HG02885 (cell line): Measurements from ENCODE around the gene OR10A7.
"Not testable (repeated sequence)": the region's sequence is repeated elsewhere in the genome, so short reads cannot be mapped to it uniquely, and the experiment has no call there.

Experiments
- ATAC-seq: cut with Tn5 transposase; IDR thresholded peaks from one replicate; pipeline ENCODE4 v1.9.1; 2021; ENCODE audit warnings: mild to moderate bottlenecking; ENCODE audit not compliant: unreplicated experiment, poor library complexity

OR10A7 gene, protein sequence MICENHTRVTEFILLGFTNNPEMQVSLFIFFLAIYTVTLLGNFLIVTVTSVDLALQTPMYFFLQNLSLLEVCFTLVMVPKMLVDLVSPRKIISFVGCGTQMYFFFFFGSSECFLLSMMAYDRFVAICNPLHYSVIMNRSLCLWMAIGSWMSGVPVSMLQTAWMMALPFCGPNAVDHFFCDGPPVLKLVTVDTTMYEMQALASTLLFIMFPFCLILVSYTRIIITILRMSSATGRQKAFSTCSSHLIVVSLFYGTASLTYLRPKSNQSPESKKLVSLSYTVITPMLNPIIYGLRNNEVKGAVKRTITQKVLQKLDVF

DNA sequence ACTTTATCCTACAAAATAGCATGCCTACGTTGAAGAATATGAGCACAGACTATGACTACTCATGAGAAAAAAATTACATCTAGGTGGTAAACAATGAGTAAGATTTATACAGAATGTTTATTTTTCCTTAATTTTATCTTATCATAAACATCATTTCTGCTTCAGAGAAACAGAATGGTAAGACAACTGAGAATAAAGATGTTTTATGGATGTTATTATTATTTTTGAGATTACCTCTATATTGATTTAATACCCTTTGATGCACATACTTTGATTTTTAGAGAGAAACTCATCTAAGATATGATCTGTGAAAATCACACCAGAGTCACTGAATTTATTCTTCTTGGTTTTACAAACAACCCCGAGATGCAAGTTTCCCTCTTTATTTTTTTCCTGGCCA is at the start of gene OR10A7:
Gene OR10A7, plus strand, starts transcription at position 301 of the 400 bp plus-strand sequence. Its CDS starts 0 bp downstream, at position 301.
- ATAC-seq: no peak

DNA sequence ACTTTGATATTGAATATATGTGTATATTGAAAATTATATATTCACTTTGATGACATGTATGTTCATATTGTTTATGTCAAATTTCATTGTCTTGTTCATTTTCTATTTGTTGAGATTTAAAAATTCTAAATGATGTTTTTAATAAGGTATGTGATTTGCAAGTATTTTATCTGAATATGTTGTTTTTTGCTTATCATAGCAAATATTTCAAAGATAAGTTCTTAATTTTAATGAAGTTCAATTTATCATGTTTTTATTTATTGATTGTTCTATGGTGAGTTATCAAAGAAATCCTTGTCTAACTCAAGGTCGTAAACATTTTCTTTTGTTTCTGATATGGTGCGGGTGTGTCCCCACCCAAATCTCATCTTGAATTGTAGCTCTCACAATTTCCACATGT is 49.4 kb upstream of the OR10A7 start:
- ATAC-seq: no peak

DNA sequence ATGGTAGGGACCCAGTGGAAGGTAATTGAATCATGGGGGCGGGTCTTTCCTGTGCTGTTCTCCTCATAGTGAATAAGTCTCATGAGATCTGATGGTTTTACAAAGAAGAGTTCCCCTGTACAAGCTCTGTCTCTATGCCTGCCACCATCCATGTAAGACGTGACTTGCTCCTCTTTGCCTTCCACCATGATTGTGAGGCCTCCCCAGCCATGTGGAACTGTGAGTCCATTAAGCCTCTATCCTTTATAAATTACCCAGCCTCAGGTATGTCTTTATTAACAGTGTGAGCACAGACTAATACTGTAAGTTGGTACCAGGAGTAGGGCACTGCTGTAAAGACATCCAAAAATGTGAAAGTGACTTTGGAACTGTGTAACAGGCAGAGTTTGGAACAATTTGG is 49.0 kb upstream of the OR10A7 start:
- ATAC-seq: not testable (repeated sequence)

DNA sequence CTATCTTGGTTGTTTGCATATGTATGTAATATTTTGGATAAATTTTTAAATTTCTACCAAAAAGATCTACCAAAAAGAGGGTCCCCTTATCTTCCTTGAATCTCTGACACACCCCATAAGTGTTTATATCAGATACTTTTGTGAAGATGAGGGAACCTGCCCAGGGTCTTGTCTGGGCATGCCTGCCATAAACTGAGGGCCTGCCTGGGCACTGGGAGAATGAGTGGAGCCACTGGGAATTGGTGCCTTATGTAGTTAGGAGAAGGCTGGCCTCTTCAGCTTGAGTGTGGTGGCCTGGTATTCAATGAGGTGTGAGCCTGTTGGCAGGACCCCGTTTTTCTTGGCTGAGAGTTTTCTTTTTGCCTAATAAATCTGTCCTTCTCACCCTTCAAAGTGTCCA is 48.1 kb upstream of the OR10A7 start:
- no peak for ATAC-seq

DNA sequence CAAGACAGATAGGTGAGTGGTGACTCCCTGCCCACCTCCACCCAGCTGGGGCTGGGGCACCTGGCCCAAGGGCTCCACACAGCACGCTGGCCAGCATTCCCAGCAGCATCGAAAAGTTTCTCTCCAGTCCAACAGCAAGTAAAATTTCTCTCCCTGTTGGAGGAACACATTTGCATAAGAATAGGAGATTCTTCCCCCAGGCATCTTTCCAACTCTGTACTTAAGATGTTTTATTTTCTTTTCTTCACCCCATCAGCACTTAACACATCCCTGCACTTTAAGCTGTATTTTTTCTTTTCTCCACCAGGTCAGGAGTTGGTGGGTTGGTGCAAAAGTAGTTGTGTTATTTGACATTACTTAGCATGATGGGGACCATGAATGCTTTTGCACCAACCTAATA is 47.4 kb upstream of the OR10A7 start:
- no peak for ATAC-seq

DNA sequence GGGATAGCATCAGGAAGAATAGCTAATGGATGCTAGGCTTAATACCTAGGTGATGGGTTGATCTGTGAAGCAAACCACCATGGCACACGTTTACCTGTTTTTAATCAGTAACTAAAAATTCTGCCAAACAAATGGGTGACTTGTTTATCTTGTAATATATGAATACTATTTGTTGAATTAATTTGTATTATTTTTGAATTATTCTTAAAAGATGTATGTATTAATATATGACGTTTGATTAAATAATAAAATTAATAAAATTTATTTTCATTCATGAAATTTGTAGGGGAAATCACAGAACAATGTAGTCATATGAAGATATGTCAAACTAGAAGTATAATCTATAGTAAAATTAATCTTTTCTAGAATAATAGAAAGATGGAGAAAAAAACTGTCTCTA is 32.3 kb upstream of the OR10A7 start:
- ATAC-seq: no peak

DNA sequence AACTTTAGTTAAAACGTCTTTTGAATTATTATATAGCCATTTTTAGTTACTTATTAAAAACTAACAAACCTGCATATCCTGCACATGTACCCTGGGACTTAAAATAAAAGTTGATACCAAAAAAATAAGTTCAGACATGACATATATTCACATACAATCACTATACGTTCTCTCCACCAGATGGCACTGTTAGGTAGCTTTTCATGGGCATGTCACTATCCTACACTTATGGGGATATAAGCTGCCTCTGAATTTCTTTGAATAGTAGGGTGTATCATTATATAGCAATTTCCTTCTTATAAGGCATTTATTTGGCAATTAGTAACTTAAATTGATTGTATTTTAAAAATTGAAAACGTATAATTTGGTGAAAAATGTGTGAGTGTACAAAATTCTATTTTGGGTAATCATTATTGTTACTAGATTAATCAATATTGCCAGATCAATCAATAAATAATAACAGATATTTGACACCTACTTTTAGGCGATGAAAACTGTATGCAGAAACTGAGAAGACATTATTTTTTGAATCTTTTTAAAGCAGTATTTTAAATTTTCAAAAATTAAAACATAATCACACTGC is 31.8 kb upstream of the OR10A7 start:
- peak; percentile 93 for ATAC-seq

DNA sequence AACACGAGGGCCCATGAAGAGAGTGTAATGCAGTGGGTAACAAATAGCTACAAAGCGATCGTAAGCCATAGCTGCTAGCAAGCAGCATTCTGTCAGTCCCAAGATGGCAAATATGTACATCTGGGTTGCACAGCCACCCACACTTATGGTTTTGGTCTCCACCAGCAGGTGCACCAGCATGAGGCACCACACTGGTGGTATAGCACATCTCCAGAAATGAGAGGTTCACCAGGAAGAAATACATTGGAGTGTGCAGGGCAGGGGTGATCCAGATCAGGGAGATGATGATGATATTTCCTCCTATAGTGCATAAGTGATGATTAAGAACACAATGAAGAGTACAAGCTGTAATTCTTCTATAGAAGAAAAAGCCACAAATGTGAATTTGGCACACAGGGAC is 26.4 kb upstream of the OR10A7 start:
- no peak for ATAC-seq

DNA sequence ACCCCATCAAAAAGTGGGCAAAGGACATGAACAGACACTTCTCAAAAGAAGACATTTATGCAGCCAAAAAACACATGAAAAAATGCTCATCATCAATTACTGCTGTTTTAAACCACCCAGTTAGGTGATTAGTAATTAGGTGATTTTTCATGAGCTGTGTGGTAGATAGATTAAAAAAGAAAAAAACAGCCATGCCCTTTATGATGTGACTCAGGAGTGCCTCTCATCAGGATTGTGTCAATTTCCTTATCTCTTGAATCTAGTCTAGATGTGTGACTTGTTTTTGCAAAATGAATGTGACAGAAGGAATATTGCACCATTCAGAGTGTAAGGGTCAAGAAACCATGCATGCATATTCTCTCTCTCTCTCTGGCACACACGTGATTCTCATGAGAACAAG is 5.7 kb downstream of the OR10A7 start:
- ATAC-seq: no peak

DNA sequence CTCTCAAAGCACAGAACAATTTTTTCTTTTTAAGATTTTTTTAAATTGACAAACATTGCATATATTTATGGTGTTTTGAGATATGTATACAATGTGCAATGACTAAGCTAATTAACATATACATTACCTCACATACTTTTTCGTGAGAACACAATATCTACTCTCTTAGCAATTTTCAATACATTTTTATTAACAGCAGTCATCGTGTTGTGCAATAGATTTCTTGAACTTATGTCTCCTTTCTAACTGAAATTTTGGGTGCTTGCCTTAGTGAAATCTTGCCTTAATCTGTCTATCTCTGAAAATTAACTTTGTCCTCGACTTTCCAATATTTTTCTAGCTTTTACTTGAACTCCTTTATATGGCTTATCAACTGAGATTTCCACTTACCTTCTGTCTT is 6.8 kb downstream of the OR10A7 start:
- no peak for ATAC-seq

DNA sequence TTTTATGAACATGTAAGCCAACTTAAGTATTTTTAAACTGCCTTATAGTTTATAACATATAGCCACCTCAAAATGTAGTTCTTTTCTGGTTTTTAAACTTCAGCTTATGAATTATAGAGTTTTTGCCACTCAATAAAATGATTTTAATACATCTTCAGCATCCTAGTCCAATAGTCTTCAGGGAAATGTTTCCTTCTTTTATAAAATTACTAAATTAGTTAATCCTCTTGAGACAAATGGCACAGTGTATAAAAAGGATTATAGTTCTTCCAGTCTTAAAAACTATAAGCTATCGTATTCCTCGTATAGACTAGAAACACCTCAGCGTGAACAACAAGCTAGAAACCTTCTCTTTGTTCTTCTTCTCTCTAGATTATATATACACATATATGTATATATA is 23.5 kb downstream of the OR10A7 start, which contains the start of gene OR6C74:
Gene OR6C74, plus strand, starts transcription at position 301 of the 400 bp plus-strand sequence. CDS start 2,679 bp downstream, outside the sequence.
- ATAC-seq: no peak

DNA sequence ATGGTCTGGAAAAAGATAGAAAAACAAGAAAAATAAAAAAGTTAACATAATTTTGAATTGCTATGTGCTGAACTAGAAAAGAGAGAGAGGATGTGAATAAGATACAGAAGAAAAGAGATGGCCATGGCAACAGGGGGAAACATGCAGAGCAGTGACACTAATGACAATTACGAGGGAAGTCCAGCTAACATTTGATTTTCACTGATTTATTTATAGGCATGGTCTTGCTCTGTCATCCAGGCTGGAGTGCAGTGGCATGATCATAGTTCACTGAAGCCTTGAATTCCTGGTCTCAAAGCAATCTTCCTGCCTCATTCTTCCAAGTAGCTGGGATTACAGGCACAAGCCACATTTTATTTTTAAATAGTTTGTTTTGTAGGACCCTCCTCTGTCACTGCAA is 25.3 kb downstream of the OR10A7 start:
- ATAC-seq: no peak

DNA sequence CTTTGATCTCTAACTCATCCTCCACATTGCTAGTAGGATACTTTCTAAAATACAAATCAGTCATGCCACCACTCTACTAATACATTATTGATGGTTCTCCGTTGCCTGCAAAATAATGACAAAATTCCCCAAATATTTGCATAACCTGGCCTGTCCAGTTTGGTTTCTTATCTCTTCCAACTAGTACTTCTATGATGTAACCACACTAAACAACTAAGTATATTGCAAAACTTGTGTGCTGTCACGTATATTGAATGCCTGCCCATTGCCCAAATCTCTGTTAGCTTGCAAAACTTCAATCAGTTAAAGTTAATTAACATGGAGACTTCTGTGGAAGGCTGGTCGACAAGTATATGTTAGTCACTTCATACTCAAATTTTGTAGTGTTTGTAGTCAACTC is 30.1 kb downstream of the OR10A7 start:
- no peak for ATAC-seq

DNA sequence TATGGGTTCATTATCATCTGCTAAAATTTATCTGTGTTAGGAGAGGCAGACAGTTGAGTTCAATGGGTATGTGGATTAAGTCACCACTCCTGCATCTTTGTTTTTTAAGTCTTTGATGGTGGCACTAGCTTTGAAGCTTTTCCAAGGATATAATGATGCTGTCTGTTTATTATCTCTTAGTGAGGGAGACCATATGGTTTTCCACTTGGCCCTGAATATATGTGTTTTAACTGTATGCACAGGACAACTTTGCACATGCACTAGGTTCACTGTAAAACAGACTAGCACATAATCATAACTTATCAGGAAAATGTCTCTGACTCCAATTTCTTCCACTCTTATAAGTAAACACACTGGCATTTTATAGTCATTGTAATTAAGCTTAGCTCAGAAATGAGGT is 32.5 kb downstream of the OR10A7 start:
- no peak for ATAC-seq

DNA sequence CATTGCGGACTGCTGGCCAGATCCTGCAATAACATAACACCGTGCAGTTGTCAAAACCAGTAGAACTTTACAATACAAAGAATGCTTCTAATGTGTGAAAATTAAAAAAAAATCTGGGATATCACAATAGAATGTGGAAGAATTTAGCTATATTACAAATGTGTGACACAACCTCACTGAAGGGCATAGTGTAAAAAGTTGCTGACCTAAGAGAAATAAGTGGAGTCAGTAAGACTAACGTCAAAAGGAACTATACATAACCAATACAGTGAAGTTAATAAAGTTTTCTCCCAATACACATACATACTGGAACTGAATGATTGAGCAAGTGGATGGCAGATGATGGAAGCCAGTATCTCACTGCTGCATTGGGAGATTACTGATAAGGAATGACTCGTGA is 36.0 kb downstream of the OR10A7 start:
- ATAC-seq: no peak

DNA sequence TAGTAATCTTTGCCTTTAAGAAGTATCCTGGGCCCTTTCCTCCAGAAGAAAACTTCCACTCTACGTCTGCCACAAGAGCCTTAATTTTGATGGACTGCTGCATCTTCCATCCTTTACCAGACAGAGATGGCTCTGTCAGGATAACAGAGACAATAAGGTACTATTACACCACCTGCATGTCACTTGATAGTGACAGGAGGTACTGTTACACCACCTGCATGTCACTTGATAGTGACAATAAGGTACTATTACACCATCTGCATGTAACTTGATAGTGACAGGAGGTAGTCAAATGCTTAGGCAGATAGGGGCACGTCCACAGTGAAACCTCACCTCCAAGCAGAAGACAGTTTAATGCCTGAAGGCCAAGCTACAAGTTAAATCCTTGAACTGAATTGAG is 37.5 kb downstream of the OR10A7 start:
- ATAC-seq: no peak
